ENCODE results near the gene EPHA5.
"Not testable (repeated sequence)": the region's sequence is repeated elsewhere in the genome, so short reads cannot be mapped to it uniquely, and the experiment has no call there.

Gene EPHA5

DNA sequence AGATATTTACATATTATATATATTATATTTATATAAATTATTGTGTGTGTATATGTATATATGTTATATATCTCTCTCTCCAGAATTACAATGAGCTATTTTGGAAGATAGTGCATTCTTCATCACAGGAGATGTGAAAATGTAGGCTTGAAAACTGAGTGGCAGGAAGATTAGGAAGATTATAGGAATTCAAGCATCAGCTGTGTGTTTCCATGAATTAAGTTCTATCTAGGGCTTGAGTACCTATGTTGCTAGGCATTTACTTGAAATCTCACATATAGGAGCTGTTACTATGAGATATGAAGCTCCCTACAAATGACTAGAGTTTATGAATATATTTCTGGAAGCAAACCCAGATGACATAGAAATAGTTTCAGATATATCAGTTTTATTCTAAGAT is 328.7 kb downstream of the EPHA5 start:
- Histone ChIP-seq H3K9ac (ENCODE audit: low read length) (no peak overlapping the region), H3K36me3 (ENCODE audit: control insufficient read depth, insufficient read depth, low read length) (no peaks in the 10 kb centered on the region), H3K27me3 (ENCODE audit: control insufficient read depth, insufficient read depth, low read length) (no peaks in the 10 kb centered on the region), H3K4me3 (ENCODE audit: low read length) (no peak overlapping the region), H3K4me1 (ENCODE audit: control insufficient read depth, insufficient read depth, low read length) (no peaks in the 10 kb centered on the region), H3K9me3 (ENCODE audit: control insufficient read depth, low read length) (no peaks in the 10 kb centered on the region)

DNA sequence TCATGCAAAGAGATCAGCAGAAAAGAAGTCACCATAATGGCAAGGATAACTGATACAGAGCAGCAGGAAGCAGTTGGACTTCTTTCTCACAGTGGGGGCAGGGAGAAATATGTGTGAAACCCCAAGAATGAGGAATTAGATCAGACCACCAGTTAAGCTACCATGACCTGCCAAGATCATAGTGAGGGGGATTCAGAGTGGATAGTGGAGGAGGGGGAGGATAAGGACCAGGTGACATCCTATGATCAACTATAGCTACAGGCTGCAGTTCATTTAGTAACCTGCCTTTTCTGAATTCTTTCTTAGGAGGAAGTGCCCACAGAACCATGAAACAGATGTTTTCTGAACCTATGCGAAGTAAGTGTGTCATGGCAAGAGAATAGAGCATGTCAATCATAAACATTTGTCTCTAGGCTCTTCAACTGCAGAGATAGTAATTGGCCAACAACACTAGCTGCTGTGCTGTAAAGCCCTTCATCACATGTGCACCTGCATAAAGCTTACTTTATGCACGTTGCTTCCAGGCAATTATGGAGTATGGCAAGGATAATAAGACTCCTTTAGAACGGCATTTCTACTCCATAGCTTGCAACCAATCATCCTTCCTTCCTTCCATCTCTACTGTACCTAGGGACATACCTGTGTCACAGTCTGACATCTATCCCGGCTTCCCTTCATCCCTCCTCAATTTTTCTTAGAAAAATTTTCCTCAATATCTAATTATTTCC is 329.7 kb downstream of the EPHA5 start:
- no peak overlapping the region for H3K4me3 ChIP-seq (ENCODE audit: low read length)
- H3K36me3 ChIP-seq (ENCODE audit: control insufficient read depth, insufficient read depth, low read length): no peaks in the 10 kb centered on the region
- H3K4me1 ChIP-seq (ENCODE audit: control insufficient read depth, insufficient read depth, low read length): no peaks in the 10 kb centered on the region
- no peak overlapping the region for H3K9ac ChIP-seq (ENCODE audit: low read length)
- no peaks in the 10 kb centered on the region for H3K27me3 ChIP-seq (ENCODE audit: control insufficient read depth, insufficient read depth, low read length)
- no peaks in the 10 kb centered on the region for H3K9me3 ChIP-seq (ENCODE audit: control insufficient read depth, low read length)

DNA sequence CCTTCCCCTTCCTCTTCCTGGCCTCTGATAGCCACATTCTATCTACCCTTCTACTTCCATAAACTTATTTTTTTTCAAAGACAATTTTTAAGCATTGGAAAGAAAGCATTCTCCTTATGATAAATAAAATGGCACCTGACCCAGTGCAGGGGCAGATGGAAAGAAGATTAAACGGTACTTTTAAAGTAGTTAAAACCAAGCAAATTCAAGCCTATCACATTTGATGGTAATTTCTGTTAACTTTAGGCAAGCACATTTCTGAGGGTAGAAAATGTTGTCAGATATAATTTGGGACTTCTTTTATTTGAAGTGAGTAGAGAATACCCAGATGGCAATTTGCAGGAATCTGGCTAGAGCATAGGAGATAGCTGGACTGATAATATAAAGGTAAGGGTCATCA is 332.9 kb downstream of the EPHA5 start:
- no peaks in the 10 kb centered on the region for H3K27me3 ChIP-seq (ENCODE audit: control insufficient read depth, insufficient read depth, low read length)
- H3K9me3 ChIP-seq (ENCODE audit: control insufficient read depth, low read length): no peaks in the 10 kb centered on the region
- no peaks in the 10 kb centered on the region for H3K36me3 ChIP-seq (ENCODE audit: control insufficient read depth, insufficient read depth, low read length)
- H3K9ac ChIP-seq (ENCODE audit: low read length): no peak overlapping the region
- no peak overlapping the region for H3K4me3 ChIP-seq (ENCODE audit: low read length)
- H3K4me1 ChIP-seq (ENCODE audit: control insufficient read depth, insufficient read depth, low read length): no peaks in the 10 kb centered on the region

DNA sequence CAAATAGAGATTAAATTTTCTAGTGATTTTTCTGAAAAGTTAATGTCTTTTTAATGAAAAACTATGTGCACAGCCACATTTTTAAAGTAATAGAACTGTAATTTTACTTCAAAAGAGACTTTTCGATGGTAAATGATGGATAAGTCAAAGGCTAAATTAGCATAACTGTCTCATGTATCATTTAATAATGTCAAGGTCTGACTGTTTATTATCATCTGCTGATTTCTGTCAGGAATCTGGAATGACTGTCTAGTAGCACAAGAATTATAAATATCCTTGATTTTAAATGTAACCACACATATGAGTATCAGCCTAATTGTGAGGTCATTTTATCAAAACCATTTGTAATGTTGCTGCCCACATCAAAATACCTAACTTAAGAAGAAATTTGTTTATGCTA is 333.8 kb downstream of the EPHA5 start:
- Histone ChIP-seq H3K4me1 (ENCODE audit: control insufficient read depth, insufficient read depth, low read length) (no peaks in the 10 kb centered on the region), H3K27me3 (ENCODE audit: control insufficient read depth, insufficient read depth, low read length) (no peaks in the 10 kb centered on the region), H3K36me3 (ENCODE audit: control insufficient read depth, insufficient read depth, low read length) (no peaks in the 10 kb centered on the region), H3K9ac (ENCODE audit: low read length) (no peak overlapping the region), H3K4me3 (ENCODE audit: low read length) (no peak overlapping the region), H3K9me3 (ENCODE audit: control insufficient read depth, low read length) (no peaks in the 10 kb centered on the region)

DNA sequence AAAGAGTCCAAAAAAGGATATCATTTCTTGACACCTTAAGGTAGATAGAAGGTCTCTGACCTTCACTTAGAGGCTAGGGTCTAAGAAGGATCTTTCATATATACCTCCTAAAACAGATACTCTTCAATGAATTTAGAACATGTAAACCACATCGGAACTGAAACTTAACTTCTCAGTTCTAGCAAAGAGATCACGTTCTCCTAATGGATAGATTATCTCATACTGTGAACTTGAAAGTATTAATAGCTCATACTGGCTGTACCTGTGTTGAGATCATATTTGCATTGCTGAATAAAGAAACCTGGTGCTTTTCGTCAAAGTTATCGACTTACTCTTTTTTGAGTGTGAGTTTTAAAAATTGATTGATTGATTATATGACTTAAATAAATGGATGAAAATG is 353.8 kb downstream of the EPHA5 start:
- Histone ChIP-seq H3K27me3 (ENCODE audit: control insufficient read depth, insufficient read depth, low read length) (no peaks in the 10 kb centered on the region), H3K4me3 (ENCODE audit: low read length) (no peak overlapping the region), H3K9ac (ENCODE audit: low read length) (no peak overlapping the region), H3K36me3 (ENCODE audit: control insufficient read depth, insufficient read depth, low read length) (no peaks in the 10 kb centered on the region), H3K9me3 (ENCODE audit: control insufficient read depth, low read length) (no peaks in the 10 kb centered on the region), H3K4me1 (ENCODE audit: control insufficient read depth, insufficient read depth, low read length) (no peaks in the 10 kb centered on the region)

DNA sequence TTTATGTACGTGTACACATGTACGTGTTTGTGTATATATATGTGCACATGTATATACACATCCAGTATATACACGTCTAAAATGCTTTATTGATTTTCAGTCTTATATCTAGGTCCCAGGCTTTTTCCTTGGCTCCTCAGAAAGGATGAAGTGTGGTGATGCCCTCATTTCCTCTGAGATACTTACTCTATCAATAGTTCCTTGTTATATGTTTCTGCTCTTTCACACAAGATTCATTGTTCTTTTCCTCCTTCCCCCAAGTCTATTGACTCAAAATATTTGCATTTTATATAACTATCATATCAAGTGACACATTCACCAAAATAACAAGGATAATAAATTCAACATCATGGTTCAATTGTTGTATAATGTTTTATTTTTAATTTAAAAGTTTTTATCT is 359.2 kb downstream of the EPHA5 start:
- Histone ChIP-seq H3K9me3 (ENCODE audit: control insufficient read depth, low read length) (no peaks in the 10 kb centered on the region), H3K36me3 (ENCODE audit: control insufficient read depth, insufficient read depth, low read length) (no peaks in the 10 kb centered on the region), H3K4me3 (ENCODE audit: low read length) (no peak overlapping the region), H3K4me1 (ENCODE audit: control insufficient read depth, insufficient read depth, low read length) (no peaks in the 10 kb centered on the region), H3K27me3 (ENCODE audit: control insufficient read depth, insufficient read depth, low read length) (no peaks in the 10 kb centered on the region), H3K9ac (ENCODE audit: low read length) (no peak overlapping the region)

DNA sequence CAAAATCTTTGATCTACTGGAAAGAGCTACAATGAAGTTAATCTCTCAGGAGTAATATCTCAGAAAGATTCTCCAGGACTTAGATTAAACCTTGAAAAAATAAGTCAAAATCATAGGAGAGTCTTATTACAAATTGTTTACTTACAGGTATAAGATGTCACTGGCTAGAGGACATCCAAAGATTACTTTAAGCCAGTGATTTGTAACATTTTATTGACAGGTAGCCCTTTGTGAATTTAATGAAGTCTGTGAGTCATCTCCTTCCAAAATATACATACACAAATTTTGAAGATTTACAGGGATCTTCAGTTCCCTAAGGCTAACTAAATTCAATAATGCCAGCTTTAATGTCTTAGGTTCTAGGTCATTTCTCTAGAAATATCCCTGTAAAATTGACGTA is 359.7 kb downstream of the EPHA5 start:
- Histone ChIP-seq H3K9ac (ENCODE audit: low read length) (no peak overlapping the region), H3K4me1 (ENCODE audit: control insufficient read depth, insufficient read depth, low read length) (no peaks in the 10 kb centered on the region), H3K36me3 (ENCODE audit: control insufficient read depth, insufficient read depth, low read length) (no peaks in the 10 kb centered on the region), H3K27me3 (ENCODE audit: control insufficient read depth, insufficient read depth, low read length) (no peaks in the 10 kb centered on the region), H3K4me3 (ENCODE audit: low read length) (no peak overlapping the region), H3K9me3 (ENCODE audit: control insufficient read depth, low read length) (no peaks in the 10 kb centered on the region)

DNA sequence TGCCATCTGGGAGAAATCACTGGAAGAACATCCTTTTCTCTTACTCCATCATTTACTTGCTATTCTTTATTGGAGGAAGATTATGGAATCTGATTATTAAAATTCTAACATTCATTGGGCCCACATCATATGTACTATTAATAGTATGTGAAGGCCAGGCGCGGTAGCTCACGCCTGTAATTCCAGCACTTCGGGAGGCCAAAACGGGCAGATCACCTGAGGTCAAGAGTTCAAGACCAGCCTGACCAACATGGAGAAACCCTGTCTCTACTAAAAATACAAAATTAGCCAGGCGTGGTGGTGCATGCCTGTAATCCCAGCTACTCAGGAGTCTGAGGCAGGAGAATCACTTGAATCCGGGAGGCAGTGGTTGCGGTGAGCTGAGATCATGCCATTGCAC is 361.7 kb downstream of the EPHA5 start:
- H3K9ac ChIP-seq (ENCODE audit: low read length); H3K27me3 ChIP-seq (ENCODE audit: control insufficient read depth, insufficient read depth, low read length); H3K9me3 ChIP-seq (ENCODE audit: control insufficient read depth, low read length); H3K36me3 ChIP-seq (ENCODE audit: control insufficient read depth, insufficient read depth, low read length); H3K4me3 ChIP-seq (ENCODE audit: low read length); H3K4me1 ChIP-seq (ENCODE audit: control insufficient read depth, insufficient read depth, low read length): not testable (repeated sequence)

DNA sequence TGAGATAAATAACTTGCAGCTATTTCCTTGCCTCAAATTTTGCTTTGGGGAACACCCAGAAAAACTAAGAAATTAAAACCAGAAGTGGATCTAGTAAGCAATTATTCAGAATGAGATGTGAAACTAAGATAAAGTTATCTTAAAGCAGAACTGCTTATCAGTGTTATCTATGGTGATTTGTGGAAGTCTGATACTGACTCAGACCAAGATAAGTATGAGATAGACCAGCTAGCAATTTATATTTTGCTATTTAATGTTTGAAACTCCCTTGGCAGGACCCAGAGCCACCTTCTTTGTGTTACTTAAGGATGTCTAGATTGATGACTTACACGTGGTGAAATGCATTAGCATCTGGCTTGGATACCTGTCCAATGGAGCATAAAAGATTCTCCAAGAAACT is 368.1 kb downstream of the EPHA5 start:
- Histone ChIP-seq H3K9ac (ENCODE audit: low read length) (no peak overlapping the region), H3K27me3 (ENCODE audit: control insufficient read depth, insufficient read depth, low read length) (no peaks in the 10 kb centered on the region), H3K9me3 (ENCODE audit: control insufficient read depth, low read length) (no peaks in the 10 kb centered on the region), H3K4me3 (ENCODE audit: low read length) (no peak overlapping the region), H3K36me3 (ENCODE audit: control insufficient read depth, insufficient read depth, low read length) (no peaks in the 10 kb centered on the region), H3K4me1 (ENCODE audit: control insufficient read depth, insufficient read depth, low read length) (no peaks in the 10 kb centered on the region)

DNA sequence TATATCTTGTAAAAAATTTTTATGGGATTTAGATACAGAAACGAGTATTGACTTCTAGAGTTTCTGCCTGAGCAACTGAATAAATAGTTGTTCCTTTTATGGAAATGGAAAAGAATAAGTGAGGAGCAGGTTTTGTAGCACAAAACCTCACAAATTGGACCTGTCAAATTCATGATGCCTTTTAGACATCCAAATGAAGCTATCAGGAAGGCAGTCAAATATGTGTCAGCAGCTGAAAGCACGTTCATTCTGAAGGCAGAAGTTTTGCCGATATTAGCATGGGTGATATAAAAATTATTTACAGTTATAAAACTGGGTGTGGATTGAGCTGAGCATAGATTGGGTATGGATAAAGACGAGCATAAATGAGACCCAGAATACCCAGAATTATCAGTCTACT is 374.0 kb downstream of the EPHA5 start:
- H3K4me1 ChIP-seq (ENCODE audit: control insufficient read depth, insufficient read depth, low read length): no peaks in the 10 kb centered on the region
- no peak overlapping the region for H3K4me3 ChIP-seq (ENCODE audit: low read length)
- H3K9ac ChIP-seq (ENCODE audit: low read length): no peak overlapping the region
- no peaks in the 10 kb centered on the region for H3K36me3 ChIP-seq (ENCODE audit: control insufficient read depth, insufficient read depth, low read length)
- no peaks in the 10 kb centered on the region for H3K27me3 ChIP-seq (ENCODE audit: control insufficient read depth, insufficient read depth, low read length)
- H3K9me3 ChIP-seq (ENCODE audit: control insufficient read depth, low read length): no peaks in the 10 kb centered on the region

DNA sequence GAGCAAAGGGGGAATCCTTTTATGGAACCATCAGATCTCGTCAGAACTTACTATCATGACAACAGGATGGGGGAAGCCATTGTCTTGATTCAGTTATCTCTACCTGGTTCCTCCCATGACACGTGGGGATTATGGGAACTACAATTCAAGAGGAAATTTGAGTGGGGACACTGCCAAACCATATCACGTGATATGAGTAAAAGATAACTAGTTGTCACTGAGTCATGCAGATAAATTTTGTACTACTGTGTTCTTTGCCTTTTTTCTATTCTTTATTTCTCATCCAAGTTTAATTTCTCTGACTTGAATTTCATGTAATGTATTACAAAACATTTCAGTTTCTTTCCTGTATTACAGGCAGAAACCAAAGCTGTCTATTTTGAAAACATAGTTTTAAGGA is 383.2 kb downstream of the EPHA5 start:
- Histone ChIP-seq H3K4me1 (ENCODE audit: control insufficient read depth, insufficient read depth, low read length) (no peaks in the 10 kb centered on the region), H3K9ac (ENCODE audit: low read length) (no peak overlapping the region), H3K9me3 (ENCODE audit: control insufficient read depth, low read length) (no peaks in the 10 kb centered on the region), H3K27me3 (ENCODE audit: control insufficient read depth, insufficient read depth, low read length) (no peaks in the 10 kb centered on the region), H3K36me3 (ENCODE audit: control insufficient read depth, insufficient read depth, low read length) (no peaks in the 10 kb centered on the region), H3K4me3 (ENCODE audit: low read length) (no peak overlapping the region)

Measured in mucosa of stomach (tissue), 1 donor.